HEK293 (cell line): ENCODE data around the gene KRT17.

Source experiments
- CTCF ChIA-PET: fragments of 350-600 bp; formaldehyde crosslinking; extraction: SDS; loops from one replicate; lab custom pipeline; 2021; ENCODE audit warnings: antibody characterized with exemption; lab: Yijun Ruan, JAX
- POLR2A ChIA-PET: fragments of 300-600 bp; formaldehyde crosslinking; extraction: SDS; loops from one replicate; lab custom pipeline; 2020; ENCODE audit warnings: antibody characterized with exemption, inconsistent platforms; lab: Yijun Ruan, JAX
- H3K27ac ChIP-seq: fragments of 200-500 bp; sonication (Bioruptor generic); 2 replicates; pipeline ENCODE4 v1.5.1; 2014; ENCODE audit warnings: low read depth, low read length, control low read depth, inconsistent platforms; ENCODE audit errors: extremely low read depth
- H3K36me3 ChIP-seq, 2 experiments: fragments of 200-500 bp in 1 of 2; sonication (Bioruptor generic) in 1 of 2; 1 replicate in 1 of 2; 2 replicates in 1 of 2; pipeline ENCODE4 v1.5.1; 2014 to 2017; ENCODE audit warnings: inconsistent platforms in 2 of 2, low read length in 2 of 2; ENCODE audit not compliant: control insufficient read depth in 2 of 2, insufficient read depth in 1 of 2
- H3K4me1 ChIP-seq: fragments of 200-500 bp; sonication (Bioruptor generic); 2 replicates; pipeline ENCODE4 v1.5.1; 2014; ENCODE audit warnings: mild to moderate bottlenecking, low read length, inconsistent platforms; ENCODE audit not compliant: control insufficient read depth, insufficient read depth
- H3K4me3 ChIP-seq: 2 replicates; pipeline ENCODE4 v1.5.1; 2011; ENCODE audit warnings: low read depth, mild to moderate bottlenecking, control low read depth, low read length, moderate library complexity
- H3K9me3 ChIP-seq: fragments of 200-500 bp; sonication (Bioruptor generic); 2 replicates; pipeline ENCODE4 v1.5.1; 2014; ENCODE audit warnings: low read depth, low read length, inconsistent platforms; ENCODE audit not compliant: control insufficient read depth, insufficient read depth
- KLF1 ChIP-seq: fragments of 450-650 bp; formaldehyde crosslinking; IDR thresholded peaks from 2 replicates; pipeline ENCODE4 v1.5.1; 2016; ENCODE audit warnings: missing biosample characterization, missing genetic modification characterization
- OVOL3 ChIP-seq: fragments of 450-650 bp; formaldehyde crosslinking; IDR thresholded peaks from 2 replicates; pipeline ENCODE4 v1.5.1; 2016; ENCODE audit warnings: missing biosample characterization, missing genetic modification characterization
- REST ChIP-seq: fragments of 450-650 bp; formaldehyde crosslinking; IDR thresholded peaks from 2 replicates; pipeline ENCODE4 v1.5.1; 2016; ENCODE audit warnings: missing biosample characterization, missing genetic modification characterization
- TSHZ1 ChIP-seq: fragments of 450-650 bp; formaldehyde crosslinking; IDR thresholded peaks from 2 replicates; pipeline ENCODE4 v1.5.1; 2016; ENCODE audit warnings: missing biosample characterization, missing genetic modification characterization, borderline replicate concordance
- ZFHX2 ChIP-seq: fragments of 450-650 bp; formaldehyde crosslinking; conservative IDR thresholded peaks from 2 replicates; pipeline ENCODE4 v1.5.1; 2016; ENCODE audit warnings: missing biosample characterization, missing genetic modification characterization
- ZFP3 ChIP-seq: fragments of 450-650 bp; formaldehyde crosslinking; IDR thresholded peaks from 2 replicates; pipeline ENCODE4 v1.5.1; 2016; ENCODE audit warnings: low read depth, missing biosample characterization, missing genetic modification characterization
- ZNF19 ChIP-seq: fragments of 450-650 bp; formaldehyde crosslinking; IDR thresholded peaks from 2 replicates; pipeline ENCODE4; 2016; ENCODE audit warnings: missing biosample characterization, missing genetic modification characterization, low read depth
- ZNF311 ChIP-seq: fragments of 450-650 bp; formaldehyde crosslinking; IDR thresholded peaks from 2 replicates; pipeline ENCODE4 v1.5.1; 2017; ENCODE audit warnings: missing biosample characterization, missing genetic modification characterization, borderline replicate concordance
- ZNF341 ChIP-seq: fragments of 450-650 bp; formaldehyde crosslinking; IDR thresholded peaks from 2 replicates; pipeline ENCODE4; 2016; ENCODE audit warnings: low read depth, missing biosample characterization, missing genetic modification characterization
- ZNF416 ChIP-seq: fragments of 450-650 bp; formaldehyde crosslinking; IDR thresholded peaks from 2 replicates; pipeline ENCODE4 v1.5.1; 2016; ENCODE audit warnings: missing biosample characterization, missing genetic modification characterization
- ZNF521 ChIP-seq: fragments of 450-650 bp; formaldehyde crosslinking; IDR thresholded peaks from 2 replicates; pipeline ENCODE4 v1.5.1; 2017; ENCODE audit warnings: missing biosample characterization, mild to moderate bottlenecking, missing genetic modification characterization
- ZNF544 ChIP-seq: fragments of 450-650 bp; formaldehyde crosslinking; IDR thresholded peaks from 2 replicates; pipeline ENCODE4 v1.5.0; 2017; ENCODE audit warnings: missing biosample characterization, missing genetic modification characterization
- ZNF571 ChIP-seq: fragments of 450-650 bp; formaldehyde crosslinking; IDR thresholded peaks from 2 replicates; pipeline ENCODE4 v1.5.0; 2017; ENCODE audit warnings: missing biosample characterization, missing genetic modification characterization
- ZNF629 ChIP-seq: fragments of 450-650 bp; formaldehyde crosslinking; IDR thresholded peaks from 2 replicates; pipeline ENCODE4 v1.5.1; 2017; ENCODE audit warnings: missing biosample characterization, missing genetic modification characterization
- ZNF707 ChIP-seq: fragments of 450-650 bp; formaldehyde crosslinking; IDR thresholded peaks from 2 replicates; pipeline ENCODE4 v1.5.1; 2016; ENCODE audit warnings: missing biosample characterization, missing genetic modification characterization
- ZXDB ChIP-seq: fragments of 450-650 bp; formaldehyde crosslinking; IDR thresholded peaks from 2 replicates; pipeline ENCODE4 v1.5.1; 2016; ENCODE audit warnings: missing biosample characterization, missing genetic modification characterization
- TF ChIP-seq, protein P1 (sequence below): fragments of 450-650 bp; formaldehyde crosslinking; IDR thresholded peaks from 2 replicates; pipeline ENCODE4 v1.5.1; 2016; ENCODE audit warnings: missing biosample characterization, missing genetic modification characterization
- TF ChIP-seq, protein P2 (sequence below): fragments of 450-650 bp; formaldehyde crosslinking; IDR thresholded peaks from 2 replicates; pipeline ENCODE4; 2016; ENCODE audit warnings: missing biosample characterization, missing genetic modification characterization
- TF ChIP-seq, protein P3 (sequence below): fragments of 450-650 bp; formaldehyde crosslinking; IDR thresholded peaks from 2 replicates; pipeline ENCODE4 v1.5.1; 2016; ENCODE audit warnings: missing biosample characterization, missing genetic modification characterization

KRT17 gene

GRCh38 chr17:41594363-41594915, 29.9 kb downstream of the KRT17 start (continued):
- TF ChIP-seq ZXDB (tag by site-specific recombination) (no peak), ZFP3 (tag by site-specific recombination) (no peak), ZNF521 (tag by site-specific recombination) (peak; percentile 36; the same call in 1 of the 2 replicates), OVOL3 (tag by site-specific recombination) (no peak)

DNA sequence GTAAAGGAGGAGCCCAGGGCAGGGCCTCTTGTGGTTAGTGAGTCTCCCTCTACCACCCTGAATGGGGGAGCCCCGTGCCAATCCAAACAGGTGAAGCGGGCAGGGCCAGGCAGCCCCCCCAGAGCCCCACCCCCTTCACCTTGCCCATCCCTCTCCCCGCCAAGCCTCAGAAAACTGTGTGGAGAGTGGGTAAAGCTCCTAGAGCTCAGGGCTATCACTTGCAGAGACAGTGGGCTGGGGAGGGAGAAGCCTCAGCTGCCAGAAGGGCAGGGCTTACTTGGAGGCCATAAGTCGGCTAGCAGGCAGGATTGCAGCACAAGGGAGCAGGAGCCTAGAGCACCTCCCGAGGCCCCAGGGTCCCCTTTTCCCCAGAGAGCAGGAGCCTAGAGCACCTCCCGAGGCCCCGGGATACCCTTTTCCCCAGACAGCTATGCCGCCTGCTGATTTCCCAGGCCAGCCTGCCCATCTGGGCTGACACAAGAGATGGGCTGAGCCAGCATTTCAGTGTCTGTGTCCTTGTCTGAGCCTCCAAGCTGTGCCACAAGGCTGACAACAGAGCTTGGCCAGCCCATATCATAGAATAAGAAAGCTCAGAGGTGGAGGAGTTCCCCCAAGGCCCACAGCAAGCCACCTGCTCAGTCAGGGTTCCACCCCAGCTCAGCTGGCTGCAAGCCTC, 30.9 kb downstream of the KRT17 start:
- no peaks in the 10 kb centered on the region for H3K9me3 ChIP-seq
- TF ChIP-seq KLF1 (tag by site-specific recombination) (peak; percentile 91), ZNF571 (tag by site-specific recombination) (no peak), TSHZ1 (tag by site-specific recombination) (no peak), ZNF707 (tag by site-specific recombination) (no peak), ZNF341 (tag by site-specific recombination) (peak; percentile 34; the same call in 1 of the 2 replicates)
- TF ChIP-seq, protein P1, sequence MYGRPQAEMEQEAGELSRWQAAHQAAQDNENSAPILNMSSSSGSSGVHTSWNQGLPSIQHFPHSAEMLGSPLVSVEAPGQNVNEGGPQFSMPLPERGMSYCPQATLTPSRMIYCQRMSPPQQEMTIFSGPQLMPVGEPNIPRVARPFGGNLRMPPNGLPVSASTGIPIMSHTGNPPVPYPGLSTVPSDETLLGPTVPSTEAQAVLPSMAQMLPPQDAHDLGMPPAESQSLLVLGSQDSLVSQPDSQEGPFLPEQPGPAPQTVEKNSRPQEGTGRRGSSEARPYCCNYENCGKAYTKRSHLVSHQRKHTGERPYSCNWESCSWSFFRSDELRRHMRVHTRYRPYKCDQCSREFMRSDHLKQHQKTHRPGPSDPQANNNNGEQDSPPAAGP = peak; percentile 26; the same call in 1 of the 2 replicates
- TF ChIP-seq, protein P2, sequence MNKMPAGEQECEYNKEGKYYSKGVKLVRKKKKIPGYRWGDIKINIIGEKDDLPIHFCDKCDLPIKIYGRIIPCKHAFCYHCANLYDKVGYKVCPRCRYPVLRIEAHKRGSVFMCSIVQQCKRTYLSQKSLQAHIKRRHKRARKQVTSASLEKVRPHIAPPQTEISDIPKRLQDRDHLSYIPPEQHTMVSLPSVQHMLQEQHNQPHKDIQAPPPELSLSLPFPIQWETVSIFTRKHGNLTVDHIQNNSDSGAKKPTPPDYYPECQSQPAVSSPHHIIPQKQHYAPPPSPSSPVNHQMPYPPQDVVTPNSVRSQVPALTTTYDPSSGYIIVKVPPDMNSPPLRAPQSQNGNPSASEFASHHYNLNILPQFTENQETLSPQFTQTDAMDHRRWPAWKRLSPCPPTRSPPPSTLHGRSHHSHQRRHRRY (tag by site-specific recombination) = no peak
- no peaks in the 10 kb centered on the region for H3K4me1 ChIP-seq
- no peak overlapping the region for H3K4me3 ChIP-seq
- CTCF ChIA-PET = interaction anchor here (0.7 to 2.3 kb wide), 4 partner anchors 14 to 75 kb away, joined by 4 to 8 read pairs (median 6); no protein-coding TSS in a partner anchor
- H3K27ac ChIP-seq = no peak overlapping the region
- POLR2A ChIA-PET = interaction anchor here (0.9 kb wide), 1 partner anchor 95 kb away, joined by 3 read pairs; no protein-coding TSS in a partner anchor
- H3K36me3 ChIP-seq = no peaks in the 10 kb centered on the region

- ChIA-PET CTCF (interaction anchor here (0.7 to 2.3 kb wide), 3 partner anchors 14 to 76 kb away, joined by 4 to 8 read pairs (median 5); no protein-coding TSS in a partner anchor), POLR2A (interaction anchor here (0.9 kb wide), 1 partner anchor 96 kb away, joined by 3 read pairs; no protein-coding TSS in a partner anchor)
- Histone ChIP-seq H3K9me3 (no peaks in the 10 kb centered on the region), H3K4me3 (no peak overlapping the region), H3K27ac (no peak overlapping the region), H3K4me1 (no peaks in the 10 kb centered on the region), H3K36me3 (no peaks in the 10 kb centered on the region)
- no peak for TF ChIP-seq ZNF544 (tag by site-specific recombination)
- no peak for TF ChIP-seq ZNF19 (tag by site-specific recombination)
- no peak for TF ChIP-seq ZFHX2 (tag by site-specific recombination)
- TF ChIP-seq, protein P3, sequence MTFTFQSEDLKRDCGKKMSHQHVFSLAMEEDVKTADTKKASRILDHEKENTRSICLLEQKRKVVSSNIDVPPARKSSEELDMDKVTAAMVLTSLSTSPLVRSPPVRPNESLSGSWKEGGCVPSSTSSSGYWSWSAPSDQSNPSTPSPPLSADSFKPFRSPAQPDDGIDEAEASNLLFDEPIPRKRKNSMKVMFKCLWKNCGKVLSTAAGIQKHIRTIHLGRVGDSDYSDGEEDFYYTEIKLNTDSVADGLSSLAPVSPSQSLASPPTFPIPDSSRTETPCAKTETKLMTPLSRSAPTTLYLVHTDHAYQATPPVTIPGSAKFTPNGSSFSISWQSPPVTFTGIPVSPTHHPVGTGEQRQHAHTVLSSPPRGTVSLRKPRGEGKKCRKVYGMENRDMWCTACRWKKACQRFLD (tag by site-specific recombination) = no peak
- no peak for TF ChIP-seq REST (tag by site-specific recombination)
- TF ChIP-seq ZNF311 = no peak
- TF ChIP-seq ZNF629 (tag by site-specific recombination) = no peak
- no peak for TF ChIP-seq ZNF416 (tag by site-specific recombination)
- no peak for TF ChIP-seq ZXDB (tag by site-specific recombination)
Observed at GRCh38 chr17:41592601-41593305, 31.6 kb downstream of the KRT17 start.
